ENCODE measurements around the gene PACRG.
"Not testable (repeated sequence)": the region's sequence is repeated elsewhere in the genome, so short reads cannot be mapped to it uniquely, and the experiment has no call there.

Gene PACRG

GRCh38 chr6:162727322-162728182 lies at the start of gene PACRG, which contains the start of gene PRKN:
Gene PACRG, plus strand, starts transcription at chr6:162727974.
Gene PRKN, minus strand, starts transcription at chr6:162727766.
- peak; percentile 93 for DNase-seq (ENCODE audit: low read depth in 2 of 2, low spot score in 1 of 2)

- DNase-seq (ENCODE audit: low read depth in 2 of 2, low spot score in 1 of 2) = not testable (repeated sequence)
Observed at GRCh38 chr6:162678896-162679295, 48.9 kb upstream of the PACRG start.

GRCh38 chr6:162679681-162680080 lies 48.1 kb upstream of the PACRG start:
- no peak for DNase-seq (ENCODE audit: low read depth in 2 of 2, low spot score in 1 of 2)

- DNase-seq (ENCODE audit: low read depth in 2 of 2, low spot score in 1 of 2) = no peak
Observed at GRCh38 chr6:162680367-162680766, 47.4 kb upstream of the PACRG start.

GRCh38 chr6:162680871-162681270 lies 46.9 kb upstream of the PACRG start:
- DNase-seq (ENCODE audit: low read depth in 2 of 2, low spot score in 1 of 2) = no peak

GRCh38 chr6:162681447-162681846 lies 46.3 kb upstream of the PACRG start:
- DNase-seq (ENCODE audit: low read depth in 2 of 2, low spot score in 1 of 2) = no peak

- DNase-seq (ENCODE audit: low read depth in 2 of 2, low spot score in 1 of 2) = no peak
Observed at GRCh38 chr6:162683135-162683534, 44.6 kb upstream of the PACRG start.

GRCh38 chr6:162684052-162684451 lies 43.7 kb upstream of the PACRG start:
- DNase-seq (ENCODE audit: low read depth in 2 of 2, low spot score in 1 of 2) = no peak

- no peak for DNase-seq (ENCODE audit: low read depth in 2 of 2, low spot score in 1 of 2)
Observed at GRCh38 chr6:162684961-162685360, 42.8 kb upstream of the PACRG start.

- DNase-seq (ENCODE audit: low read depth in 2 of 2, low spot score in 1 of 2) = no peak
Observed at GRCh38 chr6:162685586-162685985, 42.2 kb upstream of the PACRG start.

GRCh38 chr6:162688751-162689345 lies 38.9 kb upstream of the PACRG start:
- no peak for DNase-seq (ENCODE audit: low read depth in 2 of 2, low spot score in 1 of 2)

GRCh38 chr6:162690158-162690557 lies 37.6 kb upstream of the PACRG start:
- no peak for DNase-seq (ENCODE audit: low read depth in 2 of 2, low spot score in 1 of 2)

GRCh38 chr6:162697872-162698403 lies 29.8 kb upstream of the PACRG start:
- DNase-seq (ENCODE audit: low read depth in 2 of 2, low spot score in 1 of 2) = no peak

GRCh38 chr6:162698440-162698839 lies 29.3 kb upstream of the PACRG start:
- no peak for DNase-seq (ENCODE audit: low read depth in 2 of 2, low spot score in 1 of 2)

- DNase-seq (ENCODE audit: low read depth in 2 of 2, low spot score in 1 of 2) = no peak
Observed at GRCh38 chr6:162699961-162700360, 27.8 kb upstream of the PACRG start.

- no peak for DNase-seq (ENCODE audit: low read depth in 2 of 2, low spot score in 1 of 2)
Observed at GRCh38 chr6:162700966-162701365, 26.8 kb upstream of the PACRG start.

- no peak for DNase-seq (ENCODE audit: low read depth in 2 of 2, low spot score in 1 of 2)
Observed at GRCh38 chr6:162701551-162701950, 26.2 kb upstream of the PACRG start.

GRCh38 chr6:162702446-162702845 lies 25.3 kb upstream of the PACRG start:
- no peak for DNase-seq (ENCODE audit: low read depth in 2 of 2, low spot score in 1 of 2)

- DNase-seq (ENCODE audit: low read depth in 2 of 2, low spot score in 1 of 2) = no peak
Observed at GRCh38 chr6:162704001-162704400, 23.8 kb upstream of the PACRG start.

GRCh38 chr6:162705736-162706135 lies 22.0 kb upstream of the PACRG start:
- no peak for DNase-seq (ENCODE audit: low read depth in 2 of 2, low spot score in 1 of 2)

GRCh38 chr6:162706232-162706631 lies 21.5 kb upstream of the PACRG start:
- no peak for DNase-seq (ENCODE audit: low read depth in 2 of 2, low spot score in 1 of 2)

GRCh38 chr6:162708971-162709370 lies 18.8 kb upstream of the PACRG start:
- no peak for DNase-seq (ENCODE audit: low read depth in 2 of 2, low spot score in 1 of 2)

All from stimulated activated CD8-positive, alpha-beta memory T cell treated with anti-CD3 and anti-CD28 coated beads, Interleukin-4, amount 100 ng/mL, for 4 hours (primary cell).